Colon (tissue), 2 donors: ENCODE results near the gene ACAN.

Experiments
- FAIRE-seq: peaks from 2 replicates; lab custom pipeline; 2012; peaks lifted over from hg19 to GRCh38; lab: Jason Lieb, UNC
- donor health status: control.
- donor health status: control.

ACAN gene

GRCh38 chr15:88843334-88843733 lies 40.1 kb downstream of the ACAN start:
- no peak for FAIRE-seq

- FAIRE-seq, result no peak
Observed at GRCh38 chr15:88844749-88845386, 41.6 kb downstream of the ACAN start.

GRCh38 chr15:88845616-88846015 lies 42.4 kb downstream of the ACAN start:
- FAIRE-seq, result no peak

GRCh38 chr15:88847144-88847543 lies 43.9 kb downstream of the ACAN start:
- FAIRE-seq, result no peak

- no peak for FAIRE-seq
Observed at GRCh38 chr15:88848203-88848602, 45.0 kb downstream of the ACAN start.

- no peak for FAIRE-seq
Observed at GRCh38 chr15:88849376-88850072, 46.3 kb downstream of the ACAN start.

GRCh38 chr15:88852476-88852875 lies 49.2 kb downstream of the ACAN start:
- FAIRE-seq, result no peak

- FAIRE-seq, result no peak
Observed at GRCh38 chr15:88858934-88859333, 55.7 kb downstream of the ACAN start.

GRCh38 chr15:88859550-88859949 lies 56.3 kb downstream of the ACAN start:
- FAIRE-seq, result no peak

- FAIRE-seq, result no peak
Observed at GRCh38 chr15:88860212-88860611, 57.0 kb downstream of the ACAN start.

GRCh38 chr15:88863412-88863811 lies 60.2 kb downstream of the ACAN start:
- FAIRE-seq, result no peak

GRCh38 chr15:88864861-88865497 lies 61.7 kb downstream of the ACAN start:
- FAIRE-seq, result no peak

- FAIRE-seq, result no peak
Observed at GRCh38 chr15:88865498-88866099, 62.4 kb downstream of the ACAN start.

- FAIRE-seq, result no peak
Observed at GRCh38 chr15:88866295-88866881, 63.2 kb downstream of the ACAN start.

GRCh38 chr15:88871313-88871712 lies 68.1 kb downstream of the ACAN start:
- FAIRE-seq, result no peak

GRCh38 chr15:88872106-88872505 lies 68.9 kb downstream of the ACAN start:
- FAIRE-seq, result no peak

- FAIRE-seq, result no peak
Observed at GRCh38 chr15:88872706-88873105, 69.5 kb downstream of the ACAN start.

- FAIRE-seq, result no peak
Observed at GRCh38 chr15:88873786-88874185, 70.5 kb downstream of the ACAN start.

- no peak for FAIRE-seq
Observed at GRCh38 chr15:88874275-88874674, 71.0 kb downstream of the ACAN start.

- FAIRE-seq, result no peak
Observed at GRCh38 chr15:88874684-88875083, 71.4 kb downstream of the ACAN start.

GRCh38 chr15:88876573-88876972 lies 73.3 kb downstream of the ACAN start:
- no peak for FAIRE-seq

GRCh38 chr15:88877415-88877814 lies 74.2 kb downstream of the ACAN start:
- no peak for FAIRE-seq

GRCh38 chr15:88877906-88878305 lies 74.7 kb downstream of the ACAN start:
- no peak for FAIRE-seq
